ENCODE results near the gene LPIN1.

- TF ChIP-seq CTCF (conservative IDR thresholded peaks at IDR 0.05 in 1 of 2, IDR thresholded peaks at IDR 0.05 in 1 of 2; ENCODE audit: extremely low read depth in 1 of 2, insufficient read depth in 1 of 2, low read depth in 1 of 2, low read length in 2 of 2) (no peak), EZH2 (IDR thresholded peaks at IDR 0.05; ENCODE audit: borderline replicate concordance, low read length) (no peak)
Observed at GRCh38 chr2:11699686-11700670, 46.5 kb upstream of the LPIN1 start.

All from mammary epithelial cell (primary cell).